GM12874 (cell line): Measurements from ENCODE around the gene ALPK1.

Experiments
- TF ChIP-seq, protein P1 (sequence below): IDR thresholded peaks from 2 replicates; pipeline ENCODE4 v1.5.1; 2011; ENCODE audit warnings: low read depth, mild to moderate bottlenecking, control low read depth, low read length, moderate library complexity; ENCODE audit not compliant: insufficient read depth

ALPK1 gene

DNA sequence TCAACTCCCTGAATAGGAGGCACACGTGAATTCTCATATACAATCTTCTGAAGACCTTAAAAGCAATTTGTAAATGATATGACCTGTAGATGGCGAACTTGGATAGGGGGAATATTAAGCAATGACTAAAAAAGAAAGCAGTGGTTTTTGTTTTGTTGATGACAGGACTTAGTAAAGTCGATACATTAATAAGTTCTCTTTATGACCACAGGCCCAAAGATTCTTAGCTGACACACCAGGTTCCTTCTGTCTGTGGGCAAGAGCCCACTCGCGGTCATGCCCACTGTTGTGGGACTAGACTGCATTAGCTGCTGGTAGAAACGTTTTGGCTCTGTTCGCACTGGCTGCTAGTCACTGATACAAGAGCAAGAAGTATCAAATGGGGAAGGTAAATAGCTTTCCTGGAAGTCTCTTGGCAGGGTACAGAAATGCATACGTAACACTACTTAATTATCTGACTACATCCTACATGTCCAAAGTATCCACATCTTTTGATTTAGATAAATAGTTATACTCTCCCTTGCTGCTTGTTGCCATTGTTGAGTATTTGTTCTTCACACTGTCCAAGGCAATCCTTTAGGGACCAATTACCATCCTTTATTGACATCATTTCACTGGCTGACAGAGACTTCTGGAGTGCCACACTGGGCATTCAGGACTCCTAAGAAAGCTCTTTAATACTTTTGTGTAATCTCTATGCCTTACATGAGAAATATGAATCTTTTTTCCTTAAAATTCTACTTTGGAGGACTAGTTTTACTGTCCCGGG, 31.0 kb downstream of the ALPK1 start:
- TF ChIP-seq, protein P1, sequence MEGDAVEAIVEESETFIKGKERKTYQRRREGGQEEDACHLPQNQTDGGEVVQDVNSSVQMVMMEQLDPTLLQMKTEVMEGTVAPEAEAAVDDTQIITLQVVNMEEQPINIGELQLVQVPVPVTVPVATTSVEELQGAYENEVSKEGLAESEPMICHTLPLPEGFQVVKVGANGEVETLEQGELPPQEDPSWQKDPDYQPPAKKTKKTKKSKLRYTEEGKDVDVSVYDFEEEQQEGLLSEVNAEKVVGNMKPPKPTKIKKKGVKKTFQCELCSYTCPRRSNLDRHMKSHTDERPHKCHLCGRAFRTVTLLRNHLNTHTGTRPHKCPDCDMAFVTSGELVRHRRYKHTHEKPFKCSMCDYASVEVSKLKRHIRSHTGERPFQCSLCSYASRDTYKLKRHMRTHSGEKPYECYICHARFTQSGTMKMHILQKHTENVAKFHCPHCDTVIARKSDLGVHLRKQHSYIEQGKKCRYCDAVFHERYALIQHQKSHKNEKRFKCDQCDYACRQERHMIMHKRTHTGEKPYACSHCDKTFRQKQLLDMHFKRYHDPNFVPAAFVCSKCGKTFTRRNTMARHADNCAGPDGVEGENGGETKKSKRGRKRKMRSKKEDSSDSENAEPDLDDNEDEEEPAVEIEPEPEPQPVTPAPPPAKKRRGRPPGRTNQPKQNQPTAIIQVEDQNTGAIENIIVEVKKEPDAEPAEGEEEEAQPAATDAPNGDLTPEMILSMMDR = 0 out of 2 replicates have a peak, but pooled peaks have one; percentile 29

DNA sequence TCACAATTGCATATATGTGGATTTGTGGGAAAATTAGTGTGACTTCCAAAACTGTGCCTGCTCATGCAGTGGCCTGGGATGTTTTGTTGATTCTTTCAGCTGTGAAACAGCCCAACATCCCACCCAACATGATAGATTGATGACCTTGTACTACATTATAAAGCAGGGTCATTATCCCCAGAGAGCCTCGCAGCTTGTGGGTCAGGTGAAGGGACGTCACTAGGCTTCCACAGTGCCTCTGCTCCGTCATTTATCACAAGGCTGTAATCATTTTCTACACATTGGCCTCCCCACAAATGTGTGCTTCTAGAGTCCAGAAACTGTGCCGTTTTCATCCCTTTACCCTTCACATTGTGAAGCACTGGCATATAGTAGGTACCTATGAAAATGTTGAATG, 31.6 kb downstream of the ALPK1 start:
- TF ChIP-seq, protein P1 = no peak

DNA sequence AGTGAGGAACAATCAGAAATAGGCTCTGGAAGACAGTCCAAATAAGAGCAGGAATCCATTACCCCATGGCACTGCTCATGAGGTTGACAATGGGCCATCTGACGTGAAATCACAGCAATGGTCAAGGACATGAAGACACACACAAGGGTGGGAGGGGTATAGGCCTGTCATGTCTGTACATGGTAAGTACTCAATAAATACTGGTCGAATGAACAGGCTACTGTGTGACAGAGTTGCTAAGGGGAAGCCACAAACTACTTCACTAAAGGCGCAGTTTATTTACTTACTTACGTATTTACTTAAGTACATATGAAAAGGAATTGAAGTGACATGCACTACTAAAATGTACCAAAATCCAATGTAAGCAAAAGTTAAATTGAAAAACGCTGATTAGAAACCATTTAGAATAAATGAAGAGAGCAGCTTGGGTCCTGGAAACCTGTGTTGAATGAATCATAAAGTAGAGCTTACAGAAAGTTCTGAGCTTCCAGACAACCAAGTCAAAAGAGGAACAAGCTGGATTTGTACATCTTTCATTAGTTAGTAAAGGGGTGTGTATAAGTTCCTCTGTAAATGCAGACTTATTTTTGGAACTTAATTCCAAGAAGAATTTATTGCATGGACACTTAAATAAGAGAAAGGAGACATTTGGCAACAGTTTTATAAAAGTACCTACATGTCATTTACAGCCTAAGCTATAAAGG, 32.7 kb downstream of the ALPK1 start:
- TF ChIP-seq, protein P1 = no peak

DNA sequence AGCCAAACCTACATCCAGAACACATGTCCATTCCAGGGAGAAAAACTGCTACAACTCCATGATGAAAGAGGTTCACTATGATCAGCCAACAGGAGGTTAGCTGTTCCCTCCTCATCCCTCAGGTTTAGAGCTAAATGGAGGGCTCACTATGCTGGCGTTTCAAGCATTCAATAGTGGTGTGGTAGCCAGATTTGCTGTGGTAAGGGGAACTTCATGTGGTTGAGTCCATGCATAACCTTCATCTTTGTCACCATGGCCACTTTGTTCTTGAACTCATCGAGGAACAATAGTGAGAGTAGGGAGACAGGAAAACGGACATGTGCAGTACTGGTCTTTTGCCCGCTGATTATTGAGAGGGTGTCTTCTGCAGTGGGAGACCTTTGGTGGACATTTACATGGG, 33.8 kb downstream of the ALPK1 start:
- TF ChIP-seq, protein P1 = no peak

DNA sequence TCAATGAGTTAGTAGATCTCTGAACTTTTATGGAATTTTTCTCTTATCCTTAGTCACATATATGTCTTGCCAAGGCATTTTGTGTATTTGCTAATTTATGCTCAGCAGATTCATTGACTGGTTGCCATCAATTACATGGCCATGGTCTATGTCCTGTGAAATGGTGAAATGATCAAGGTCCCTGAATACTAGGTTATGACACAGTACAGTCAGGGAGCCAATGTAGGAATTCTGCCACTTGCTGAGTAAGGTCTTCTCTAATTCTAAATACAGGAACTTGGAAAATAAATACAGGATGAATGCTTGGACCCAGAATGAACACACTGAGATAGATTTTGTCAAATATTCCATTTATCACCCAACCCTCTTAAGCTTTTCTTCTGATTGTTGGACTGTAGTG, 35.2 kb downstream of the ALPK1 start:
- TF ChIP-seq, protein P1 = no peak

DNA sequence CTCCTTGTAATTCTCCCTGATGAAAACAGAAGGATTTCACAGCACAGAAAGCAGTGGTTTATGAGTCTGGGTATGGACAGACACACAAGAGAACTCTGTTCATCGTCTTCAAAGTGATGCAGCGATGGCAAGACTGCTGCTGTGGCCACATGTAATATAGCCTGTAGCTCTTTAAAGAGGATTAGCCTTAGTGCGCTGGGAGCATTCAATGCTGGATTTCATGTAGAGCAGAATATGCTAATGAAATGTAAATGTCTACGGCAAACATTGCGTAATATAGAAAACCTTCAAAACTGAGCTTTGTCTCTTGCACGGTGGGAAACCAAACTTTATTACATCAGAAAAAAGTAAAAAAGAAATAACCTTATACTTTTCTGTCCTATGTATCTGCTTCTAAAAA, 42.9 kb downstream of the ALPK1 start:
- TF ChIP-seq, protein P1 = no peak

DNA sequence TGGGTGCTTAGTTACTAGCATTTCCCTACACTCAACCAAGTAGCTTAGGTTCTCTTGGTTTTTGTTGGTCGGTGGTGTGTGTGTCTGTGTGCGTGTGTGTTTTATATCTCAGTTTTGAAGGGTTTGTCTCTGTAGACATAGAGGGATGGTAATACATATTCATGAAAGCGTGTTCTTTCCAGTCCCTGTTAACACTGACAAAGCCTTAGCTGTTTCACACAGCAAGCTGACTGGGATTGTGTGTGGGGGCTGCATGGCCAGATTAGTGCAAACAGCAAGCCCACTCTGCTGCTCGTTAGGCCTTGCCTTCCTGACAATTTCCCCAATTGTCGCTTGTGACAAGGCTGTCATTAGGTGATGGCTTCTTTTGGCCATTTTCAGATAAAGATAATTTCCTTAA, 43.9 kb downstream of the ALPK1 start:
- TF ChIP-seq, protein P1 = no peak
